HEK293T (cell line): ENCODE data around the gene INPP5A.

Experiments used
- ARNT ChIP-seq: fragments of 450-650 bp; IDR thresholded peaks from 2 replicates; pipeline ENCODE4 v1.6.1; 2017; ENCODE audit warnings: mild to moderate bottlenecking
- ELF4 ChIP-seq: fragments of 450-650 bp; IDR thresholded peaks from 2 replicates; pipeline ENCODE4 v1.6.1; 2017; ENCODE audit warnings: antibody characterized with exemption
- FOXM1 ChIP-seq: fragments of 450-650 bp; IDR thresholded peaks from 2 replicates; pipeline ENCODE4 v1.6.1; 2017; ENCODE audit warnings: mild to moderate bottlenecking, borderline replicate concordance
- LEF1 ChIP-seq: fragments of 450-650 bp; IDR thresholded peaks from 2 replicates; pipeline ENCODE4 v1.6.1; 2017; ENCODE audit warnings: mild to moderate bottlenecking, borderline replicate concordance
- SP1 ChIP-seq: fragments of 450-650 bp; IDR thresholded peaks from 2 replicates; pipeline ENCODE4 v1.6.1; 2017
- SUZ12 ChIP-seq: fragments of 450-650 bp; IDR thresholded peaks from 2 replicates; pipeline ENCODE4 v1.6.1; 2016; ENCODE audit warnings: mild to moderate bottlenecking
- TARDBP ChIP-seq: fragments of 450-650 bp; IDR thresholded peaks from 2 replicates; pipeline ENCODE4 v1.6.1; 2016

GRCh38 chr10:132574288-132574687 lies 36.7 kb downstream of the INPP5A start:
- no peak for TF ChIP-seq SP1
- no peak for TF ChIP-seq LEF1
- TF ChIP-seq ARNT, result no peak
- no peak for TF ChIP-seq FOXM1
- no peak for TF ChIP-seq SUZ12
- TF ChIP-seq ELF4, result no peak
- no peak for TF ChIP-seq TARDBP
